HG03060 (cell line): ENCODE measurements around the gene GSS.

Experiments used
- ATAC-seq: cut with Tn5 transposase; IDR thresholded peaks from one replicate; pipeline ENCODE4 v1.9.1; 2021; ENCODE audit warnings: low read depth, moderate number of reproducible peaks; ENCODE audit not compliant: unreplicated experiment

Gene GSS

GRCh38 chr20:34880215-34880850 lies 75.3 kb downstream of the GSS start:
- no peak for ATAC-seq
